ENCODE data around the gene GATAD2B. TPM values are rescaled to one million over a fixed set of nuclear protein-coding genes. Genes with fewer than 3 reads are reported as not detected.

Gene GATAD2B
- total and polyA plus RNA-seq, 4 donors: 4.6 to 41.7 (median 13.4) TPM

- Histone ChIP-seq H3K27ac (ENCODE audit: low read depth in 1 of 2, low read length in 1 of 2) (no peak overlapping the region), H3K9me3 (ENCODE audit: control insufficient read depth in 4 of 4, insufficient read depth in 3 of 4, low read length in 3 of 4) (no peaks in the 10 kb centered on the region), H3K9ac (ENCODE audit: insufficient read depth in 1 of 2, low read length in 2 of 2) (no peak overlapping the region), H3K4me3 (no peak overlapping the region), H3K4me1 (ENCODE audit: control insufficient read depth in 5 of 5, insufficient read depth in 5 of 5, low read length in 5 of 5) (peaks cover 0 to 7% (median 3%) of the 10 kb centered on the region in 5 donors), H3K27me3 (ENCODE audit: control insufficient read depth in 3 of 3, insufficient read depth in 3 of 3, low read length in 2 of 3) (no peaks in the 10 kb centered on the region), H3K36me3 (ENCODE audit: control insufficient read depth in 4 of 4, insufficient read depth in 4 of 4, low read length in 4 of 4) (peaks cover 0 to 4% (median 3%) of the 10 kb centered on the region in 4 donors)
- DNase-seq (no peak), ATAC-seq (ENCODE audit: insufficient read depth, low FRiP score) (no peak)
- WGBS, 2 donors: 36 to 56% methylated on average over 3 of the region's 3 CpGs
- TF ChIP-seq CTCF (IDR thresholded peaks at IDR 0.05; ENCODE audit: control extremely low read depth, extremely low read depth): no peak
These were observed 50.4 kb downstream of the GATAD2B start for GRCh38 chr1:153872331-153872730.

- Histone ChIP-seq H3K27ac (ENCODE audit: low read depth in 1 of 2, low read length in 1 of 2) (no peak overlapping the region), H3K9me3 (ENCODE audit: control insufficient read depth in 4 of 4, insufficient read depth in 3 of 4, low read length in 3 of 4) (no peaks in the 10 kb centered on the region), H3K9ac (ENCODE audit: insufficient read depth in 1 of 2, low read length in 2 of 2) (no peak overlapping the region), H3K4me1 (ENCODE audit: control insufficient read depth in 5 of 5, insufficient read depth in 5 of 5, low read length in 5 of 5) (peaks cover 0 to 7% (median 0%) of the 10 kb centered on the region in 5 donors), H3K36me3 (ENCODE audit: control insufficient read depth in 4 of 4, insufficient read depth in 4 of 4, low read length in 4 of 4) (peaks cover 0 to 3% (median 1%) of the 10 kb centered on the region in 4 donors), H3K27me3 (ENCODE audit: control insufficient read depth in 3 of 3, insufficient read depth in 3 of 3, low read length in 2 of 3) (no peaks in the 10 kb centered on the region), H3K4me3 (no peak overlapping the region)
- ATAC-seq (ENCODE audit: insufficient read depth, low FRiP score) (no peak), DNase-seq (no peak)
- no peak for TF ChIP-seq CTCF (IDR thresholded peaks at IDR 0.05; ENCODE audit: control extremely low read depth, extremely low read depth)
- 69 to 85% methylated on average over 3 of the region's 3 CpGs for WGBS, 2 donors
These were observed 53.3 kb downstream of the GATAD2B start for GRCh38 chr1:153869486-153869885.

- WGBS, 2 donors: 67 to 76% methylated on average over 6 of the region's 6 CpGs
- Histone ChIP-seq H3K9me3 (ENCODE audit: control insufficient read depth in 4 of 4, insufficient read depth in 3 of 4, low read length in 3 of 4) (no peaks in the 10 kb centered on the region), H3K27me3 (ENCODE audit: control insufficient read depth in 3 of 3, insufficient read depth in 3 of 3, low read length in 2 of 3) (no peaks in the 10 kb centered on the region), H3K4me3 (no peak overlapping the region), H3K4me1 (ENCODE audit: control insufficient read depth in 5 of 5, insufficient read depth in 5 of 5, low read length in 5 of 5) (peaks cover 0 to 1% (median 0%) of the 10 kb centered on the region in 5 donors), H3K9ac (ENCODE audit: insufficient read depth in 1 of 2, low read length in 2 of 2) (no peak overlapping the region), H3K36me3 (ENCODE audit: control insufficient read depth in 4 of 4, insufficient read depth in 4 of 4, low read length in 4 of 4) (peaks cover 0 to 3% (median 0%) of the 10 kb centered on the region in 4 donors), H3K27ac (ENCODE audit: low read depth in 1 of 2, low read length in 1 of 2) (no peak overlapping the region)
- TF ChIP-seq CTCF (IDR thresholded peaks at IDR 0.05; ENCODE audit: control extremely low read depth, extremely low read depth): no peak
- DNase-seq (peak in 1 of 3 donors; percentile 8), ATAC-seq (ENCODE audit: insufficient read depth, low FRiP score) (no peak)
These were observed 56.5 kb downstream of the GATAD2B start for GRCh38 chr1:153866045-153866850.

Measured in lung (tissue), 12 donors.